OCI-LY7 (cell line): ENCODE data around the gene TRAPPC14.

ENCODE experiments used
- CTCF ChIP-seq: fragments of 200-600 bp; sonication (generic); conservative IDR thresholded peaks from 2 replicates; pipeline ENCODE4 v1.5.1; 2014; ENCODE audit warnings: mild to moderate bottlenecking, antibody characterized with exemption, low read length, moderate library complexity, mixed read lengths
- EZH2phosphoT487 ChIP-seq: fragments of 200-600 bp; sonication (generic); IDR thresholded peaks from 2 replicates; pipeline ENCODE4 v1.6.1; 2018; ENCODE audit warnings: low read depth, borderline replicate concordance, mild to moderate bottlenecking, mixed run types, antibody characterized with exemption, low read length, moderate library complexity, mixed read lengths

DNA sequence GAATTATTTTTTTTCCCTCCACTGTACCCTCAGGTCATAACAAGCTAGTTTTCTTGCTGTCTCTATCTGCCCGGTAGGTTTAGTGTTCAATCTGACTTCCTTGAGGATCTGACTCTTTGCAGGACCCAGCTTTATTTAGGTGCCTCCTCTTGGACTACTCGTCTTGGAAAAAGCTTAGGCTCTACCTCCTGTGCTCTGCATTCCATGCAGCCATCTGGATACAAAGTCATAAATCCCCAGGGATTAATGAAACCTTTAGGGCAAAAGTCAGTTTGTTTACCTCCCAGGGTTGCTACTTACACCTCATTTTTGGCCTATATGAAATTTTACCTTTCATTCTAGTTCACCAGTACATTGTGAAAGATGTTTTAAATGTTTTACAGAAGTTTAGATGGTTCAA is 27.2 kb upstream of the TRAPPC14 start:
- TF ChIP-seq CTCF, result no peak
- no peak for TF ChIP-seq EZH2phosphoT487
